GM18867 (cell line): Measurements from ENCODE around the gene SYNM.
"Not testable (repeated sequence)": the region's sequence is repeated elsewhere in the genome, so short reads cannot be mapped to it uniquely, and the experiment has no call there.

Experiments
- ATAC-seq: cut with Tn5 transposase; IDR thresholded peaks from one replicate; pipeline ENCODE4 v1.9.1; 2021; ENCODE audit warnings: mild to moderate bottlenecking, moderate library complexity; ENCODE audit not compliant: unreplicated experiment

The SYNM gene, protein sequence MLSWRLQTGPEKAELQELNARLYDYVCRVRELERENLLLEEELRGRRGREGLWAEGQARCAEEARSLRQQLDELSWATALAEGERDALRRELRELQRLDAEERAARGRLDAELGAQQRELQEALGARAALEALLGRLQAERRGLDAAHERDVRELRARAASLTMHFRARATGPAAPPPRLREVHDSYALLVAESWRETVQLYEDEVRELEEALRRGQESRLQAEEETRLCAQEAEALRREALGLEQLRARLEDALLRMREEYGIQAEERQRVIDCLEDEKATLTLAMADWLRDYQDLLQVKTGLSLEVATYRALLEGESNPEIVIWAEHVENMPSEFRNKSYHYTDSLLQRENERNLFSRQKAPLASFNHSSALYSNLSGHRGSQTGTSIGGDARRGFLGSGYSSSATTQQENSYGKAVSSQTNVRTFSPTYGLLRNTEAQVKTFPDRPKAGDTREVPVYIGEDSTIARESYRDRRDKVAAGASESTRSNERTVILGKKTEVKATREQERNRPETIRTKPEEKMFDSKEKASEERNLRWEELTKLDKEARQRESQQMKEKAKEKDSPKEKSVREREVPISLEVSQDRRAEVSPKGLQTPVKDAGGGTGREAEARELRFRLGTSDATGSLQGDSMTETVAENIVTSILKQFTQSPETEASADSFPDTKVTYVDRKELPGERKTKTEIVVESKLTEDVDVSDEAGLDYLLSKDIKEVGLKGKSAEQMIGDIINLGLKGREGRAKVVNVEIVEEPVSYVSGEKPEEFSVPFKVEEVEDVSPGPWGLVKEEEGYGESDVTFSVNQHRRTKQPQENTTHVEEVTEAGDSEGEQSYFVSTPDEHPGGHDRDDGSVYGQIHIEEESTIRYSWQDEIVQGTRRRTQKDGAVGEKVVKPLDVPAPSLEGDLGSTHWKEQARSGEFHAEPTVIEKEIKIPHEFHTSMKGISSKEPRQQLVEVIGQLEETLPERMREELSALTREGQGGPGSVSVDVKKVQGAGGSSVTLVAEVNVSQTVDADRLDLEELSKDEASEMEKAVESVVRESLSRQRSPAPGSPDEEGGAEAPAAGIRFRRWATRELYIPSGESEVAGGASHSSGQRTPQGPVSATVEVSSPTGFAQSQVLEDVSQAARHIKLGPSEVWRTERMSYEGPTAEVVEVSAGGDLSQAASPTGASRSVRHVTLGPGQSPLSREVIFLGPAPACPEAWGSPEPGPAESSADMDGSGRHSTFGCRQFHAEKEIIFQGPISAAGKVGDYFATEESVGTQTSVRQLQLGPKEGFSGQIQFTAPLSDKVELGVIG (N-terminal part only)

DNA sequence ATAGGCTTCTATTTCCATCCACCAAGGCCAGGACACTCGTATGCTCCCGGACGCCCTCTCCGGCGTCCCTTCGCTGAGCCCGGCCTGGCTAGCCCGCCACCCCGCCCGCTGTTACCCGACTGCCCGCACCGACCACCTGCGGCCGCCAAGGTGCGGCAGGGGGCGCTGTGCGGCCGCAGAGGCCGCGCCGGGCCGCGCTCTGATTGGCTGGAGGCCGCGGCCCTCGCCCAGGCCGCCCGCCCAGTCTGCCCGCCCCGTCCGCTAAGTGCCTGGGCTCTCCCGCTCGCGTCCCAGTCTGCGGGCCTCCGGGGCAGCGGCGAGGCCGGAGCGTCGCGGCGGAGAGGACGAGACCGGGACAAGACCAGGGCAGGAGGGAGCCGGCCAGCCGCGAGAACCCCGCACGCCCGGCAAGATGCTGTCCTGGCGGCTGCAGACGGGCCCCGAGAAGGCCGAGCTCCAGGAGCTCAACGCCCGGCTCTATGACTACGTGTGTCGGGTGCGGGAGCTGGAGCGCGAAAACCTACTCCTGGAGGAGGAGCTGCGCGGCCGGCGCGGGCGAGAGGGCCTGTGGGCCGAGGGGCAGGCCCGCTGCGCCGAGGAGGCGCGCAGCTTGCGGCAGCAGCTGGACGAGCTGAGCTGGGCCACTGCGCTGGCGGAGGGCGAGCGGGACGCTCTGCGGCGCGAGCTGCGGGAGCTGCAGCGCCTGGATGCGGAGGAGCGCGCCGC is at the start of gene SYNM:
SYNM (plus strand) TSS at position 293 of the 726 bp plus-strand sequence; CDS start at position 413, 120 bp downstream.
- peak; percentile 74 for ATAC-seq

DNA sequence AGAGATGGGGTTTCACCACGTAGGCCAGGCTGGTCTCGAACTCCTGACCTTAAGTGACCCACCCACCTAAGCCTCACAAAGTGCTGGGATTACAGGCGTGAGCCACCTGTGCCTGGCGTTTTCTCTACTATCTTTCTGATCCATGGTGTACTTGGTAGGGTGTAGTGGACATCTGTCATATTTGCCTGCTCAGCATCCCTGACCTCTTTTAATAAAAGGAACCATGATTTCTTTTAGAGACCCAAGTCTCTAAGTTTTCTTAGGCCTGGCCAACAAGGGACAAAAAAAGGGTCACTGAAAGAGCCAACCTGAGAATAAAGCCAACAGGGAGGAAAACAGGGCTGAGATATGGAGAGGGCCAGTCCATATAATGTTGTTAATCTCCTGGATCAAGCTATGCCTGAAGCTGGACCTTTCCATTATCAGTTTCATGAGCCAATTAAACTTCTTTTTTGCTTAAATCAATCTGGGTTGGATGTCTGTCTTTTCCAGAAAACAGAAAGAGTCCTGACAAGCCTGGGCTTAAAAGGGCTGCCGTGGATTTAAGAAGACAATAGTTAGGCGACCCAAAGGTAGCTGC is 49.2 kb upstream of the SYNM start:
- ATAC-seq: no peak

DNA sequence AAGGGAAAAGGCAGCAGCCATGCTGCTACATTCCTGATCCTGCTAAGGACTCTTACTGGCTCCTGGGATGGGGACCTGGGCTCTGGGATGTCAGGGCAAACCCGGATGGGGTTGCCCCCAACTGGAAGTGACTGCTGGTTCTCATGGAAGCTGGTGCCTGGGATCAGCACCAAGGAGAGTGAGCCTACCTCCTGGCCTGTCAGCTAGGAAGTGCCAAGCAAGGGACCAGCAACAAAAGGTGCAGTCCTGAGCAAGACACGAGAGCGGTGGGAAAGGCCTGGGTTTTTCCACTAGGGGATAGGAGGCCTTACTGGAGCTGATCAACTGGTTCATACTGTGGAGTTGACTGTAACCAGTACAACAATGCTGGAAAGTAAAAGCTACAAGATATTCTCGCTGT is 47.9 kb upstream of the SYNM start:
- ATAC-seq: no peak

DNA sequence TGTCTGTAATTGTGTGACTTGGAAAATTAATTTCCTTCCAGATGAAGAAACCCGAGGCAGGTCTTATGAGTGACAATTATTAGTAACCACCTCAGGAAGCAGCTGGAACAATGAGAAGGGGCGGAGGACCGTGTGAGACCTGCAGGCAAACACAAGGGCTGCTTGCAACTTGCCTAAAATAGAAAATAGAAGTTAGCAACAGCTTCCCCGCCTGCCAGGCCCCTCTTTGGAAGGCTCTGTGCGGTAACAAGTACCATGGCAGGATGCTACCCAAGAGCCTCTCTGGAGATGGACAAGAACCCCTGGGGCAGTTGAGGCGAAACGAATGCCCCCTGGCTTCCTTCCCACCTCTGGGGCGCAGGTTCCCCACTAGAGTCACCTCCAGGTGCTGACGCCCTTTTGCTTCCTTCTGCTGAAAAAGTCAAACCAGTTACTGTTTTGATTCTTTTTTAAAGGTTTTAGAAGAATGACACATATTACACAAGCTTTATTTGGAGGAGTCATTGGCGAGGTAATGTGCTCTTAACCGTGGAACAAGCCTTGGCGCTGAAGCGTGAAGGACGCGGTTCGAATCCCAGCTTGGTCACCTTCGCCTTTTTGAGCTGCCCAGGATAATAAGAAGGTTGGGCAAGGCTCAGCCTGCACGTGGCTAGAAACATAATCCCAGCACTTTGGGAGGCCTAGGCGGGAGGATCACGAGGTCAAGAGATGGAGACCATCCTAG is 47.0 kb upstream of the SYNM start:
- ATAC-seq: no peak

DNA sequence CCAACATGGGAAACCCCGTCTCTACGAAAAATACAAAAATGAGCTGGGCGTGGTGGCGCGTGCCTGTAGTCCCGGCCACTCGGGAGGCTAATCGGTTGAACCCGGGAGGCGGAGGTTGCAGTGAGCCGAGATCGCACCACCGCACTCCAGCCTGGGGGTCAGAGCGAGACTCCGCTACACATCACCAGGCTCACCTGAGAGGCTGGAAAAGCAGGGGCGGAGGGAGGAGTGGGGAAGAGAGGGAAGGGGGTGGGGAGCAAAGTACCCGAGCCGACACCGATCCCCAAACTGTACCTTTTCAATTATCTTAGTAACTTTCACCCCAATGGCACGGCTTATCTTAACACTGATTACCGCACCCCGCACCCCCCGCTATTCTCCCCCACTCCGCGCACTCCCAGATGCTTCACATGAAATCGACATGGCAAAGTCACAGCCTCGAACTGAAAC is 46.4 kb upstream of the SYNM start:
- no peak for ATAC-seq

DNA sequence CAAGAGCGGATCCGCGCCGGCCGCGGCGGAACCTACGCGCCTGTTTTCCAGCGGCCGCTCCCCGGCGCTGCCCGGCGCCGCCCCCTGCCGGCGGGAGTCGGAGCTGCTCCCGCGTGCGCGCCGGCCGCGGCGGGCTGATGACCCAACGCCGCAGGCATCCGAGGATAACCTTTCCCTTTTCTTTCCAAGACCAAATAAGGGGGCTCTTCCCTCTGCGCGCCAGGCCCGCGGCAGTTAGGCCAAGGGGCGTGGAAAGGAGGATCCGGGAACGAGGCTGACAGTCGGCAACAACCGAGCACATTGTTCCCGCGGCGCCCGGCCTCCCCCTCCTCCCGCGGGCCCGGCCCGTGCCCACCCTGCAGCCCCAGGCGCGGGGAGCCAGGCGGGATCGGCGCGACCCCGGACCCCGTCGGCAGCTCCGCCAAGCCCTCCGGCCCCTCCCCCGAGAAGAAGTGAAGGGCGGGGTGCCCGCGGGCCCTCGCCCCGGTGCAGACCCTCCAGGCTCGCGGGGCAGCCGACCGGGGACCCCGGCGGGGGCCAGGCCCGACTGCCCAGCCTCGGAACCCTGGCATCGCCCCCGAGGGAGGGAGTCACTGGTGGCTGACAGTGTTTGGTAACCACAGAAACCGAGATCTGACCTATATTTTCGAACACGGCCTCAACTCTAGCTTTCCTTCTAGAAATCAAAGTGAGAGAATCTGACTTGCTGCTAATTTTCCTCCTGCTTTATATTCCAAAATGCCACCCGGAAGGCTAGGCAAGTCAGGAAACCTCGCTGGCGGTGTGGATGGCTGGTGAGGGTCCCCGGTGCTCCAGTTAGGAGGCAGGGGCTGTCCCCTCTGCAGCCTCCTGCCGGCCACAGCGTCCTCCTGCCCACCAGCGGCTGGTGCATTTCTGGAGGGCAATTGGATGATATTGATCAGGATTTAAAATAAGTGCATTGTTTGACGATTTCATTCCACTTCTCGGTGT is 45.6 kb upstream of the SYNM start:
- peak; percentile 81 for ATAC-seq

DNA sequence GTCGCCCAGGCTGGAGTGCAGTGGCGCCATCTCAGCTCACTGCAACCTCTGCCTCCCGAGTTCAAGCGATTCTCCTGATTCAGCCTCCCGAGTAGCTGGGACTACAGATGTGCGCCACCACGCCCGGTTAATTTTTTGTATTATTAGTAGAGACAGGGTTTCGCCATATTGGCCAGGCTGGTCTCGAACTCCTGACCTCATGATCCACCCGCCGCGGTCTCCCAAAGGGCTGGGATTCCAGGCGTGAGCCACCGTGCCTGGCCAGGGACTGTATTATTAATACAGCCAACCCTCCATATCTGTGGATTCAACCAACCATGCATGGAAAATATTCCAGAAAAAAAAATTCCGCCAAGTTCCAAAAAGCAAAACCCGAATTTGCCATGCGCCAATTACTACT is 44.7 kb upstream of the SYNM start:
- not testable (repeated sequence) for ATAC-seq

DNA sequence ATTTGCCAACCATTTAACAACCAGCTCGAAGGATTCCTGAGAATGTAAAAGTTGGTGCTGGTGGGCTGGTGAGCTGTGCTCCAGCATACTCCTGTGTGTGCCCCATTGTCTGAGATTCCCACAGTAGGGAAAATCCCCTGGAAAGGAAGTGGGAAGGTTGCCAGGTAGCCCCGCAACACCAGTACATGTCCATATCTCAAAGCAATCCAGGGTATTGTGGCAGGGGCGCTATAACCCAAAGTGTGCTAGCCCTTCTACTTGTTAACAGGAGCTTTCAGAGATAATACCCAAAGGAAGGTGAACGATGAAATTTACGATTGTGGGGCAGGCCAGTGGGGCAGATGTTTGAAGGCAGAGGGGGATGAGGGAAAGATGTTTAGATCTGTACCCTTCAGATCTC is 42.7 kb upstream of the SYNM start:
- no peak for ATAC-seq

DNA sequence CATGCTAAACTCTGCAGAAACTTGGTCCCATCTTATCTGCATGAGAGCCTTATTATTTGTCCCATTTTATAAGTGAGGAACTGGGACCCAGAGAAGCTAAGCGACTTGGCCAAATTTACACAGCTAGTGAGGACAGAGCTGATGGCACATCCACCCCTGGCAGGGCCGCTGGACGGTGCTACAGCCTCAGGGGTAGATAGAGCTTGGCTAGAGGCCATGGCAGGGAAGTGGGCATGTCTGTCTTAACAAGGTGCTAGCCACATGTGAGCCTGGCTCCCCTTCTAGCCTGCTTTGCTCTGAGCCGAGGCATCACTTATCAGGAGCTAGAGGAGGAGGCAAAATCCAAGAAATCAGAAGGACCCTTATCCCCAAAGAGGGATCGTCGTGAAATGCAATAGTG is 36.7 kb upstream of the SYNM start:
- ATAC-seq: no peak

DNA sequence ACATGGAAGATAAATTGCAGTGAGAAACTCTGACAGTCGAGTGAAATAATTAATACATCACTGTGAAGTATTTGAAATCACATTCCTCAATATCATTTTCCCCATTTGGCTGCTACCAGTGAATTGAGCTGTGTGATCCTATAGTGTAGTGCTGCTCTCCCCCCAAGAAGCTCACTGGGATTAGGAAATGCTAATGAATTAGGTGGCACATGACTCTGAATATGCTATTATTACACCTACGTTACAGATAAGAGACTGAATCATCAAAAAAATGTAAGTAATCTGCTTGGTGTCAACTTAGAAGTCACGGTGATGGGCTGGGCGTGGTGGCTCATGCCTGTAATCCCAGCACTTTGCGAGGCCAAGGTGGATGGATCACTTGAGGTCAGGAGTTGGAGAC is 34.7 kb upstream of the SYNM start:
- ATAC-seq: no peak

DNA sequence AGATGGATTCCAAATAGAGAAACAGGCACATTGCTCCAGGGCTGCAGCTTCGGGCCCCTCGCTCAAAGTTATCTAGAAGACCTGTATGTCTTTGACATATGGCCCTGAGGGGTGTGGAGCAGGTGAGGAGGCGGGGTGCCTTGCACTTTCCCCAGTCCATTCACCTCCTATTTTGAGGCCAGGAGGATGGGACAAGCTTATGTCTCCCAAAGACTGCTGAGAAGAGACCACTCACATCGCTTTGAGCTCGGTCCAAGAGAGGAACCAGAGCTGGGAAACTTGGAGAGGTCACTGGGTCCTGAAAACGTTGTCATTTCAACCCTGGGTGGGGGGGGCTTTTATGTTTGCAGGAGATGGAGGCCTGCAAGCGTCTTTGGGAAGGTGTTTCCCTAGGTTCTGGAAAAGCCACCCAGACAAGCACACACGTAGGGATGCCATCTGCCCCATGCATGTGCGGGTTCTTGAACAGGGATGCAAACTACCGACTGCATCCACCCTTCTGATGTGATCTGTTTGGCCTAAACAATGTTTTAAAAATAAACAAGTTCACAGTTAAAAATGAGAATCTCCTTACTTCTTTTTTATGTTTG is 33.7 kb upstream of the SYNM start:
- ATAC-seq: no peak

DNA sequence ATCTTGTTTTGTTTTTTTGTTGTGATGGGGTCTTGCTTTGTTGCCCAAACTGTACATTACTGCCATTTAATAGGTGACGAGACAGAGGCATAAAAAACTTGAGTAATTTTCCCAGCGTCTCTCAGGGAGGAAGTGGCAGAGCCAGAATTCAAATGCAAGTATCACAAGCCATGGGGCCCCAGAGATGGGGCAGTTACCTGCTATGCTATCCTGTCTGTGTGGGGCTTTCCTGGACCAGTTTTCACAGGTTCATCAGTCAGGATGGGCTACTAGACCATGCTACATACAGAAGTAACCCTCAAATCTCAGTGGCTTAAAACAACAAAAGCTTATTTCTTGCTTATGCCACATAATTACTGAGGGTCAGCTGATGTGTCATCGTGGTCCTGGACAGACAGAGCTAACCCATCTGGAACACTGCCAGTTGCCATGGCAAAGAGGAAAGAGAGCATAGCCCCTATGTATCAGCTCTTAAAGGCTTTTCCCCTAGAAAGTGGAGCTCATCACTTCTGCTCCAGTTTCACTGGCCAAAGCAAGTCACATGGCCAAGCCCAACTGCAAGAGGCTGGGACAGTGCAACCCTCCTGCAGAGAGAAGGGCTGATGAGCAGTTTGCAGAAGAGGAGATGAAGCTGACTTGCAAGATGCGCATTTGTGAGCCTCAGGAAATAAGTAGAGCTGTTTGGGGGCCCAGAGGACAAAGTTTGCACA is 31.7 kb upstream of the SYNM start:
- peak; percentile 46 for ATAC-seq

DNA sequence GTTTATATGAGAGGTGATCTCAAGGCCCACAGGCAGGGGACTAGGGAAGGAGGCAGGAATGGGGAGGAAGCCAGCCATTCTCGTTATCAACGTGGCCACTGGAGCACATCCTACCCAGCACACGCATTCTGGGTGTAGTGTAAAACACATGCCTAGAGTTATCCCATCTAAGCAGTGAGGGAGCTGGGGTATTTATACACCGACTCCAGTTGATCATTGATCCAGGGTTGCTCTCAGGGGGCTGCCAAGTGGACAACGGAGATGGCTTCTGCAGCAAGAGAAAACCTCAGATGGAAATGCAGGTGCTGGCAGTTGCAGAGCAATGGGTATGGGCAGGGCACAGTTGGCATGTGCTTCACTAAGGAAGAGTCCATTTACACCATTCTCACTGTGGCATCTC is 30.4 kb upstream of the SYNM start:
- no peak for ATAC-seq

DNA sequence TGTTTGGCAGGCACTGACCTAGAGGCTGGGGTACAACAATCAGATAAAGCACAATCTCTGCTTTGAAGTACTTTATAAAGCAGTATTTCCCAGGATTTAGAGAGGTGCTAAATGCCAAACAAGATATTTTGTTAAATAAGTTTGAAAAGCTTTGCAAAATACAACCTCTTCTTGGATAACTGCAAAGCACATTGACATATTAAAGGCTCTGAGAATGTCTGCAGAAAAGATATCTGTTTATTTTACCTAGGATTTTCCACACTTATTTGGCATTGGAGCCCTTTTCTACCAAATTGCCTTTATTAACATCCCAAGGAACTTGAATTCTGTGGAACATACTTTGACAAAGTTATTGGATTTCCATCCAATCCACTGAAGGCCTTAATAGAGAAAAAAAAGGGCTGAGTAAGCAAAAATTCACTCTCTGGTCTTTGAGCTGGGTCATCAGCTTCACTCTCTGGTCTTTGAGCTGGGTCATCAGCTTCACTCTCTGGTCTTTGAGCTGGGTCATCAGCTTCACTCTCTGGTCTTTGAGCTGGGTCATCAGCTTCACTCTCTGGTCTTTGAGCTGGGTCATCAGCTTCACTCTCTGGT is 29.7 kb upstream of the SYNM start:
- ATAC-seq: not testable (repeated sequence)

DNA sequence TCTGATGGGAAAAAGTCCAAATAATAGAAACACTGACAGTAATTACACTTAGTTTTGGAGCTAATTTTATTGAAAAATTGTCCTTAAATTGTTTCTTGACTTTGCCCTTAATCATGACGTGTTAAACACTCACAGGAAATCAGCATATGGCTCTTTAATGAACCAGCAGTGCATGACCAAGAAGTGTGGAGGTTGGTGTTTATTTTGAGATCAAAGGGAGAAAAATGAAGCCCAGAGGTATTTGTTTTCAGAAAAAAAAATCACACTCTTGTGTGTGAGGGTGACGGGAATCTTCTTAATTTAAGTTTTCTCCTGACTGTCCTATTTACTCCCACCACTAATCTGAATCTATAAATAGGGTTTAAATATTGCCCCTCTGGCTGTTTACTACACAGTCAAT is 28.8 kb upstream of the SYNM start:
- no peak for ATAC-seq

DNA sequence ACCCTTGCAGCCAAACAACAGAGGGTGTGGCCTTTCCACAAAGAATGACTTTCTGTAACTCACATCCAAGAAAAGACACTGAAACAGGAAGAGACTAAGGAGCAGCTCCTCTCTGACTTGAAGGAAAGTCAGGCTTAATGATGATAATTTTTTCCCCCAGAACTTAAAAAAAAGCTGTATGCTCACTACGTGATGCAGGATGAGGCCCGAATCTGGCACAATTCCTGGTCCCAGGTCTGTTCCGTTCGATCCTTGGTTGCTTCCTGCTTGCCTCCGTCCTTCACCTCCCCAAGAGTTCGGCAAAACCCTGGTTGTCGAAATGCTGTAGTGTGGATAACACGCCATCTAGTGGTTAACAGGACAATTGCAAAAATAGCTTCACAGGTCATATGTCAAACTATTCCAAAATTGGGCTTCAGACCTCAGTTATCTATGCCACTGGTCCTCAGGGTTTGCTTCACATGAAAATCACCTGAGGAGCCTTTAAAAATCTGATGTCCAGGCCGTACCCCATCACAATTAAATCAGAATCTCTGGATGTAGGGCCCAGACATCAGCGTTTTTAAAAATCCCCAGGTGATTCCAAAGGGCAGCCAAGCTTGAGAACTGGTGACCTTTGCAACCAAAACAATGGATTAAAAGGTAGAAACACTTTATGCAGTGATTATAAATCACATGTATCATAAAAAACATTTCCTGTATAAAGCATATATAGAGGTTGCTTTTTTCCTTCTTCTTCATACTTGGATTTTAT is 28.1 kb upstream of the SYNM start:
- peak; percentile 82 for ATAC-seq
